Femur (tissue), 1 donor: Measurements from ENCODE around the gene STXBP2.
A peak's percentile ranks its signal among the peaks of the same experiment; 100 is the strongest.

ENCODE experiments used
- DNase-seq: peaks from one replicate; pipeline ENCODE4 v3.0.0-alpha.2; 2017

The STXBP2 gene

GRCh38 chr19:7657131-7657751, 20.3 kb downstream of the STXBP2 start:
- no peak for DNase-seq

GRCh38 chr19:7658219-7658686, 21.3 kb downstream of the STXBP2 start:
- DNase-seq = no peak

- DNase-seq = no peak
Measured at GRCh38 chr19:7661744-7662538, 25.0 kb downstream of the STXBP2 start.

- DNase-seq = no peak
Measured at GRCh38 chr19:7662657-7663056, 25.7 kb downstream of the STXBP2 start.

GRCh38 chr19:7663706-7664105, 26.8 kb downstream of the STXBP2 start:
- DNase-seq = no peak

GRCh38 chr19:7665076-7665475, 28.2 kb downstream of the STXBP2 start:
- peak; percentile 64 for DNase-seq

GRCh38 chr19:7668842-7669241, 31.9 kb downstream of the STXBP2 start, which contains the start of gene RETN:
Gene RETN, plus strand, starts transcription at chr19:7669049. Its CDS starts 278 bp downstream, at chr19:7669327.
- no peak for DNase-seq

GRCh38 chr19:7669641-7670040, 32.7 kb downstream of the STXBP2 start:
- no peak for DNase-seq

GRCh38 chr19:7670150-7670783, 33.4 kb downstream of the STXBP2 start:
- DNase-seq = peak; percentile 61

- DNase-seq = no peak
Measured at GRCh38 chr19:7670790-7671189, 33.9 kb downstream of the STXBP2 start.

- DNase-seq = no peak
Measured at GRCh38 chr19:7672522-7672921, 35.6 kb downstream of the STXBP2 start.

- peak; percentile 69 for DNase-seq
Measured at GRCh38 chr19:7674010-7675005, 37.4 kb downstream of the STXBP2 start.

GRCh38 chr19:7676376-7676775, 39.5 kb downstream of the STXBP2 start:
- DNase-seq = no peak

- DNase-seq = no peak
Measured at GRCh38 chr19:7676854-7677253, 39.9 kb downstream of the STXBP2 start, which contains the start of gene MCEMP1. Gene MCEMP1, plus strand, starts transcription at chr19:7677090. Its CDS starts 31 bp downstream, at chr19:7677121.

GRCh38 chr19:7677669-7678311, 40.9 kb downstream of the STXBP2 start:
- no peak for DNase-seq

GRCh38 chr19:7678971-7679751, 42.3 kb downstream of the STXBP2 start:
- DNase-seq = no peak

GRCh38 chr19:7679771-7680605, 43.1 kb downstream of the STXBP2 start:
- no peak for DNase-seq

- DNase-seq = peak; percentile 92
Measured at GRCh38 chr19:7680606-7681339, 43.9 kb downstream of the STXBP2 start, which contains the start of gene TRAPPC5. Gene TRAPPC5, plus strand, starts transcription at chr19:7680833. Its CDS starts 1,421 bp downstream, at chr19:7682254.
